Measurements from ENCODE around the gene WRAP73. TPM values are rescaled to one million over a fixed set of nuclear protein-coding genes. Genes with fewer than 3 reads are reported as not detected.

WRAP73 gene
- total RNA-seq, 2 donors from 2014 or later: 22.1 to 24.9 TPM

GRCh38 chr1:3696689-3697088 is 46.8 kb upstream of the WRAP73 start:
- DNase-seq (ENCODE audit: low spot score) (no peak), ATAC-seq (ENCODE audit: insufficient number of reproducible peaks, low FRiP score, low read depth) (no peak)
- TF ChIP-seq, protein P1, sequence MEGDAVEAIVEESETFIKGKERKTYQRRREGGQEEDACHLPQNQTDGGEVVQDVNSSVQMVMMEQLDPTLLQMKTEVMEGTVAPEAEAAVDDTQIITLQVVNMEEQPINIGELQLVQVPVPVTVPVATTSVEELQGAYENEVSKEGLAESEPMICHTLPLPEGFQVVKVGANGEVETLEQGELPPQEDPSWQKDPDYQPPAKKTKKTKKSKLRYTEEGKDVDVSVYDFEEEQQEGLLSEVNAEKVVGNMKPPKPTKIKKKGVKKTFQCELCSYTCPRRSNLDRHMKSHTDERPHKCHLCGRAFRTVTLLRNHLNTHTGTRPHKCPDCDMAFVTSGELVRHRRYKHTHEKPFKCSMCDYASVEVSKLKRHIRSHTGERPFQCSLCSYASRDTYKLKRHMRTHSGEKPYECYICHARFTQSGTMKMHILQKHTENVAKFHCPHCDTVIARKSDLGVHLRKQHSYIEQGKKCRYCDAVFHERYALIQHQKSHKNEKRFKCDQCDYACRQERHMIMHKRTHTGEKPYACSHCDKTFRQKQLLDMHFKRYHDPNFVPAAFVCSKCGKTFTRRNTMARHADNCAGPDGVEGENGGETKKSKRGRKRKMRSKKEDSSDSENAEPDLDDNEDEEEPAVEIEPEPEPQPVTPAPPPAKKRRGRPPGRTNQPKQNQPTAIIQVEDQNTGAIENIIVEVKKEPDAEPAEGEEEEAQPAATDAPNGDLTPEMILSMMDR (IDR thresholded peaks at IDR 0.05): no peak
- Histone ChIP-seq H3K27me3 (replicated peaks; ENCODE audit: insufficient read depth) (no peaks in the 10 kb centered on the region), H3K4me3 (no peak overlapping the region), H3K9me3 (no peaks in the 10 kb centered on the region), H3K27ac (no peak overlapping the region), H3K4me1 (ENCODE audit: control insufficient read depth in 1 of 2, low read depth in 2 of 2) (peaks cover 0 to 5% of the 10 kb centered on the region in 2 donors), H3K36me3 (no peaks in the 10 kb centered on the region)

- H3K27ac ChIP-seq: no peak overlapping the region
- H3K4me3 ChIP-seq: no peak overlapping the region
- H3K27me3 ChIP-seq (replicated peaks; ENCODE audit: insufficient read depth): no peaks in the 10 kb centered on the region
- ATAC-seq (ENCODE audit: insufficient number of reproducible peaks, low FRiP score, low read depth) (no peak), DNase-seq (ENCODE audit: low spot score) (no peak)
- TF ChIP-seq, protein P1 (IDR thresholded peaks at IDR 0.05): peak; percentile 62
- no peaks in the 10 kb centered on the region for H3K36me3 ChIP-seq
- H3K9me3 ChIP-seq: no peaks in the 10 kb centered on the region
- peaks cover 0 to 5% of the 10 kb centered on the region in 2 donors for H3K4me1 ChIP-seq (ENCODE audit: control insufficient read depth in 1 of 2, low read depth in 2 of 2)
Observed at GRCh38 chr1:3695326-3696217, 45.7 kb upstream of the WRAP73 start.

DNA sequence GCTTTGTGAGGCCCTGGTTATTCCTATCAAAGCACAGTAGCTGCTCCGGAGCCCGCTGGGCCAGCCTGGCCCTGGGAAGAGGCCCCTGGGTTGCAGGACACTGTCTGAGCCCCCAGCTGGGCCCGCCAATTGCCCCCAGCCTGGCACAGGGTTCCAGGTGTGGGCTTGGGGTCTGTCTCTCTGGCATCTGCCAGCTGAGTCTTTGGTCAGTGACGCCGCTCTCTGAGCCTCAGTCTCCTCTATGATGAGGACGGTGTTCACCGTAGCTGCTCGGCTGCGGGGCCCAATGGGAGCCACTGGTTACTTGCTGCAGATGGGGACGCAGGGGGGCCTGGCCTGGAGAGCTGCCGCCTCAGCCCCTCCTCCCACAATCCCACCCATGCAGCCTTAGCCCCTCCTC is 43.4 kb upstream of the WRAP73 start:
- H3K27me3 ChIP-seq (replicated peaks; ENCODE audit: insufficient read depth): no peaks in the 10 kb centered on the region
- DNase-seq (ENCODE audit: low spot score) (no peak), ATAC-seq (ENCODE audit: insufficient number of reproducible peaks, low FRiP score, low read depth) (no peak)
- TF ChIP-seq, protein P1 (IDR thresholded peaks at IDR 0.05): no peak
- no peaks in the 10 kb centered on the region for H3K36me3 ChIP-seq
- no peak overlapping the region for H3K27ac ChIP-seq
- no peaks in the 10 kb centered on the region for H3K9me3 ChIP-seq
- peaks cover 0 to 5% of the 10 kb centered on the region in 2 donors for H3K4me1 ChIP-seq (ENCODE audit: control insufficient read depth in 1 of 2, low read depth in 2 of 2)
- no peak overlapping the region for H3K4me3 ChIP-seq

DNA sequence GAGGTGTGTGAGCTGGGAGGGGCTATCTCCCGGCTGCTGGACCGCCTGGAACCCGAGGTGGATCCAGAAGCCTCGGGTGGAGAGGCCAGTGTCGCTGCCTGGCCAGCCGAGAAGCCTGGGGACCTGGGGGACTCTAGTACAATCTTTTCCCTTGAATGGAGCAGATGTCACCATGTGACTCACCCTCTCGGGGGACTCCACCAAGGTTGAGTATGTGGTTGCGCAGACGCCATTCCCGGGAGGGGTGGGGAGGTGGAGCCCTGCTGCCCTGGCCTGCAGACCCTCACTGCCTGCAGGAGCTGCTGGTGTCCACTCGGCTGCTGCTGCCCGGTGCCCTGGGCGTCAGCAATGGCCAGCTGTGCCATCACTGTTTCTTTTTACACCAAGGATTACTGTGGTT is 42.7 kb upstream of the WRAP73 start:
- no peaks in the 10 kb centered on the region for H3K9me3 ChIP-seq
- H3K4me1 ChIP-seq (ENCODE audit: control insufficient read depth in 1 of 2, low read depth in 2 of 2): peaks cover 0 to 5% of the 10 kb centered on the region in 2 donors
- no peak for DNase-seq (ENCODE audit: low spot score)
- ATAC-seq (ENCODE audit: insufficient number of reproducible peaks, low FRiP score, low read depth): no peak
- H3K27me3 ChIP-seq (replicated peaks; ENCODE audit: insufficient read depth): no peaks in the 10 kb centered on the region
- TF ChIP-seq, protein P1 (IDR thresholded peaks at IDR 0.05): no peak
- H3K4me3 ChIP-seq: no peak overlapping the region
- no peak overlapping the region for H3K27ac ChIP-seq
- no peaks in the 10 kb centered on the region for H3K36me3 ChIP-seq

GRCh38 chr1:3691421-3692204 is 41.7 kb upstream of the WRAP73 start:
- Histone ChIP-seq H3K36me3 (no peaks in the 10 kb centered on the region), H3K27ac (no peak overlapping the region), H3K9me3 (no peaks in the 10 kb centered on the region), H3K4me3 (no peak overlapping the region), H3K4me1 (ENCODE audit: control insufficient read depth in 1 of 2, low read depth in 2 of 2) (peaks cover 0 to 5% of the 10 kb centered on the region in 2 donors), H3K27me3 (replicated peaks; ENCODE audit: insufficient read depth) (no peaks in the 10 kb centered on the region)
- DNase-seq (ENCODE audit: low spot score) (no peak), ATAC-seq (ENCODE audit: insufficient number of reproducible peaks, low FRiP score, low read depth) (no peak)
- TF ChIP-seq, protein P1 (IDR thresholded peaks at IDR 0.05): no peak

Measured in thoracic aorta (tissue), 2 donors.